H1 (cell line): ENCODE results near the gene SLC2A4. TPM values are rescaled to one million over a fixed set of nuclear protein-coding genes. Genes with fewer than 3 reads are reported as not detected.
A peak's percentile ranks its signal among the peaks of the same experiment; 100 is the strongest.

ENCODE experiments used
- CEBPB ChIP-seq: IDR thresholded peaks from 2 replicates; pipeline ENCODE4 v1.6.1; 2012; ENCODE audit warnings: low read depth, low read length
- CHD2 ChIP-seq: IDR thresholded peaks from 2 replicates; pipeline ENCODE4 v1.6.1; 2012; ENCODE audit warnings: low read length, improper control_type of control experiment
- CHD7 ChIP-seq: fragments of 300-600 bp; sonication (generic); IDR thresholded peaks from 2 replicates; pipeline ENCODE4 v1.7.1; 2012; ENCODE audit warnings: low read length, moderate library complexity, mild to moderate bottlenecking, inconsistent platforms; ENCODE audit not compliant: insufficient replicate concordance
- E2F6 ChIP-seq: IDR thresholded peaks from 2 replicates; pipeline ENCODE4 v1.6.1; 2012; ENCODE audit warnings: inconsistent platforms
- POU5F1 ChIP-seq: IDR thresholded peaks from 2 replicates; pipeline ENCODE4 v1.6.1; 2011; ENCODE audit warnings: low read depth, mild to moderate bottlenecking, low read length, moderate library complexity
- RAD21 ChIP-seq, 2 experiments: IDR thresholded peaks in 1 of 2; conservative IDR thresholded peaks in 1 of 2; 2 replicates each; pipeline ENCODE4 v1.6.1; 2011; ENCODE audit warnings: low read depth in 2 of 2, low read length in 2 of 2, improper control_type of control experiment in 1 of 2, inconsistent platforms in 1 of 2, mild to moderate bottlenecking in 1 of 2, moderate library complexity in 1 of 2
- SIN3A ChIP-seq, 2 experiments: IDR thresholded peaks in 1 of 2; conservative IDR thresholded peaks in 1 of 2; 2 replicates each; pipeline ENCODE4 v1.6.1; 2011 to 2012; ENCODE audit warnings: low read length in 2 of 2, improper control_type of control experiment in 1 of 2, low read depth in 1 of 2, mild to moderate bottlenecking in 1 of 2
- TAF7 ChIP-seq: optimal IDR thresholded peaks from 2 replicates; pipeline ENCODE3; 2011; ENCODE audit warnings: low read depth, mild to moderate bottlenecking, inconsistent platforms, low read length, moderate library complexity, borderline replicate concordance
- polyA plus RNA-seq, 7 experiments: library from polyadenylated mRNA; depleted of rRNA in 3 of 7; stranded (reverse) in 5 of 7; unstranded in 2 of 7; fragments of >200 nt in 5 of 7; fragments of 200-250 nt in 2 of 7; gene quantifications; 1 replicate in 5 of 7; 2 replicates in 1 of 7; 4 replicates in 1 of 7; pipeline versions ENCODE4 v1.2.1 to v1.2.3, GENCODE V29; 2011 to 2013; ENCODE audit warnings: missing spikeins in 2 of 7, mixed read lengths in 2 of 7
- total RNA-seq: library from RNA; stranded (reverse); fragmentation: NEBNext Ultra II Directional; extraction: Animal tissue kit (Norgen Biotek cat#: 25700); gene quantifications from 2 replicates; pipeline ENCODE4 v1.2.1, GENCODE V29; 2021

SLC2A4 gene
- total and polyA plus RNA-seq, 2 of the 8 experiments (the other 6 are each of a cell fraction or from before 2014, with no cell fraction given): 5.7 to 6.9 TPM

- no peak for TF ChIP-seq CHD7
- TF ChIP-seq SIN3A (conservative IDR thresholded peaks at IDR 0.05 in 1 of 2, IDR thresholded peaks at IDR 0.05 in 1 of 2; ENCODE audit: low read depth in 1 of 2, low read length in 2 of 2): peak in 1 of 2 experiments; percentile 81; a peak in 2 of 4 replicates
- TF ChIP-seq POU5F1: no peak
- 0 out of 2 replicates have a peak, but pooled peaks have one; percentile 6 for TF ChIP-seq CHD2
- no peak for TF ChIP-seq CEBPB
- peak in 1 of 2 experiments; percentile 3; a peak in 1 of 4 replicates for TF ChIP-seq RAD21 (IDR thresholded peaks at IDR 0.05 in 1 of 2, conservative IDR thresholded peaks at IDR 0.05 in 1 of 2; ENCODE audit: low read depth in 2 of 2, low read length in 2 of 2)
- peak; percentile 60 for TF ChIP-seq TAF7
- peak; percentile 26; the same call in 1 of the 2 replicates for TF ChIP-seq E2F6
These were observed 48.0 kb downstream of the SLC2A4 start (continued) for GRCh38 chr17:7329374-7329996.
